ENCODE results near the gene OR52B6.
A peak's percentile ranks its signal among the peaks of the same experiment; 100 is the strongest.
"Not testable (repeated sequence)": the region's sequence is repeated elsewhere in the genome, so short reads cannot be mapped to it uniquely, and the experiment has no call there.

Gene OR52B6

DNA sequence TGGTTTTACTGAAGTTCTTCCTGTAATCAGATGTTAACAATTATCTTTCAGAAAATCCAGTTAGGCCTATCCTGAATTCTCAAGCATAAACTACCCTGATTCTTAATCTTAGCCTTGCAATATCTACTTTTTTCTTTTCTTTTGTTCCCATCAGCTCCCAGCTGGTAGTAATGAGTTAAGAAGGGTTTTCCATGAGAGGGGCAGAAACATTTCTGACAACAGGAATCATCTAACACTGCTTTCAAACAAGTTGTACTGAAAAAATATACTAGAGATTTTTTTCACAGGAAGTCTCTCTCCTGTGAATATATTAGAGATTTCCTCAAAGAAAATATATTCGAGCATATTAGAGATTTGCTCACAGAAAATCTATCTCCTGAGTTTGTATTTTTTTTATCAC lies 12.5 kb downstream of the OR52B6 start:
- DNase-seq (ENCODE audit: low read depth in 2 of 3, low spot score in 2 of 3), result no peak

DNA sequence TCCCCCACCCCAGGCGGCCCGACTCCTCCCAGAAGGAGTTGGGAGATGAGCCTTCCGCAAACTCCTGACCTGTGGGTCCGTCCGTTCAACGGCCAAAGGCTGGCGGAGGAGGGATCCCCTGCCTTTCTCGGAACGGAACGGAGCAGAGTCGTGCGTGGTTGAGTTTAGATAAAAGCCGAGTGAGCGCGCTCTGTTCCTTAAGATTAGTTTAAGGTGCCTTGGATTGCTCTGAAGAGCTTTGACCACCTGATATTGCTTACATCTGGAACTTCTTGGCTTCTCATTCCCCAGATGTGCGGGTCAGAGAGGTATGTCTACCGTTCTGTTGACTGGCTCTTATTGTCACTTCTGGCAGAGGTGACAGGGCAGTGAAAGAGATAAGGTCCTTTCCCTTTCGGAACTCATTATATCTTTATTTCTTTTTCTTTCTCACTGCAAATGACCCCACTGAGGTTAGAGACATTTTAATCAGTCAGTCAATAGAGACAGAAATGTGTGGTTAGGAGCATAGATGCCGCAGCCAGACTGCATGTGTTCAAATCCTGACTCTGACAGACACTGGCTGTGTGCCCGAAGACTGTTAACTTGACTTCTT lies 16.0 kb downstream of the OR52B6 start, which contains the start of gene TRIM6:
TRIM6 (plus strand) TSS at position 31 of the 595 bp plus-strand sequence; CDS start at position 292, 261 bp downstream.
- no peak for DNase-seq (ENCODE audit: low read depth in 2 of 3, low spot score in 2 of 3)

DNA sequence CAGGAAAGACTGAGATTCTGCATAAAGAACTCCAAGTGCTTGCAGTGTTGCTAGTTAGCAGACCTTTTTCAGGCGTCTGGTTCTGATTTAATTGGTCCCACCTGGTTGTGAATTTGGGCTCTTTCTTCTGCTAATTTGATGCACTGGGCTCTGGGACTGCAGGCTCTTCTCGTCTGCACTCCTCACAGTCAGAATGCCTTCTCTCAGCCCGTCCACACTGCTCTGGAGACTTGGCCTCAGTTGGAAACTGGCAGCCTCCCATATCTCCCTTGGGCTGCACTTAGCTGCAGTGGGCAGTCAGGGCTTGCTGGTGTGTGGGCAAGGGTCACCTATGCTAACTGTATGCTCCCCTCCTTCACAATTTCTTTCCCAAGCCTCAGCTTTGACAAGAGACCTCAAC lies 17.3 kb downstream of the OR52B6 start:
- no peak for DNase-seq (ENCODE audit: low read depth in 2 of 3, low spot score in 2 of 3)

- DNase-seq (ENCODE audit: low read depth in 2 of 3, low spot score in 2 of 3), result peak in 1 of 3 experiments; percentile 10
Observed at GRCh38 chr11:5600374-5600851, 19.7 kb downstream of the OR52B6 start.

GRCh38 chr11:5602791-5603190 lies 22.1 kb downstream of the OR52B6 start:
- DNase-seq (ENCODE audit: low read depth in 2 of 3, low spot score in 2 of 3), result not testable (repeated sequence)

DNA sequence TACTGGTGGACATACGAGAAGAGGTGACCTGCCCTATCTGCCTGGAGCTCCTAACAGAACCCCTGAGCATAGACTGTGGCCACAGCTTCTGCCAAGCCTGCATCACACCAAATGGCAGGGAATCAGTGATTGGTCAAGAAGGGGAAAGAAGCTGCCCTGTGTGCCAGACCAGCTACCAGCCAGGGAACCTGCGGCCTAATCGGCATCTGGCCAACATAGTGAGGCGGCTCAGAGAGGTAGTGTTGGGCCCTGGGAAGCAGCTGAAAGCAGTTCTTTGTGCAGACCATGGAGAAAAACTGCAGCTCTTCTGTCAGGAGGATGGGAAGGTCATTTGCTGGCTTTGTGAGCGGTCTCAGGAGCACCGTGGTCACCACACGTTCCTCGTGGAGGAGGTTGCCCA lies 22.6 kb downstream of the OR52B6 start:
- no peak for DNase-seq (ENCODE audit: low read depth in 2 of 3, low spot score in 2 of 3)

DNA sequence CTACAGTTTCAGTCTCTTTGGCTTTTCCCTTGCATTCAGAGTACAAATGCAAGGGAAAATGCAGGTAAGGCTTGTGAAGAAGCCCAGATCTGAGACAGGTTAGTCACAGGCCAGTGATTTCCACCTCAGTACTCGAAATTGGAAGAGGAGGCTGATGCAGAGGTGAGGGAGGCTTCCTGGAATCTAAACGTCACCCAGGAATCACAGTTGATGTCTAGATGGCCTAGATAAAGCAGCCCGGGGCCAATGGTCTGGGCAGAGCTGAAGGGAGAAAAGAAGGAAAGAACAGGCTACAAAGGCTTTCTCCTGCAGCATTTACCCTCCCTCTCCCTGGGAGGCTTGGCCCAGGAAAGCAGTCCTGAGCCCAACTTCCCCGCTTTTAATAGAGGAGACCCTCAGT lies 24.2 kb downstream of the OR52B6 start:
- no peak for DNase-seq (ENCODE audit: low read depth in 2 of 3, low spot score in 2 of 3)

GRCh38 chr11:5605849-5606248 lies 25.2 kb downstream of the OR52B6 start:
- DNase-seq (ENCODE audit: low read depth in 2 of 3, low spot score in 2 of 3), result no peak

DNA sequence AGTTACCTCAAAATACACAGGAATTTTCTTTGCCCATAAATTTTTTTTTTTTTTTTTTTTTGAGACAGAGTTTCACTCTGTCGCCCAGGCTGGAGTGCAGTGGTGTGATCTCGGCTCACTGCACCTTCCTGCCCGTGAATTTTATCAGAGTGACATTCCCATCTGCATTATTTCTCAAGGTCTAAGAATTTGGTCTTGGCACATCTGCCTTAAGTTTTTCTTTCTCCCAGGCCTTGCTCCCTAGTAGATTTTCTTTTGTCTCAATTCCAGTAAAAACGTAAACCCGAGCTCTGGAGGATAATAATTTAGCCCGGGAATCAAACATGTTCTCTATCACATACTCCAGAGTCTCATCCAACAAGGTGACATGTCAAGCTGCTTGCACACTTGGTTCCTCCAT lies 28.1 kb downstream of the OR52B6 start:
- DNase-seq (ENCODE audit: low read depth in 2 of 3, low spot score in 2 of 3), result no peak

GRCh38 chr11:5610446-5610845 lies 29.8 kb downstream of the OR52B6 start:
- DNase-seq (ENCODE audit: low read depth in 2 of 3, low spot score in 2 of 3), result no peak

- no peak for DNase-seq (ENCODE audit: low read depth in 2 of 3, low spot score in 2 of 3)
Observed at GRCh38 chr11:5611627-5612026, 30.9 kb downstream of the OR52B6 start.

GRCh38 chr11:5618807-5619206 lies 38.1 kb downstream of the OR52B6 start:
- no peak for DNase-seq (ENCODE audit: low read depth in 2 of 3, low spot score in 2 of 3)

DNA sequence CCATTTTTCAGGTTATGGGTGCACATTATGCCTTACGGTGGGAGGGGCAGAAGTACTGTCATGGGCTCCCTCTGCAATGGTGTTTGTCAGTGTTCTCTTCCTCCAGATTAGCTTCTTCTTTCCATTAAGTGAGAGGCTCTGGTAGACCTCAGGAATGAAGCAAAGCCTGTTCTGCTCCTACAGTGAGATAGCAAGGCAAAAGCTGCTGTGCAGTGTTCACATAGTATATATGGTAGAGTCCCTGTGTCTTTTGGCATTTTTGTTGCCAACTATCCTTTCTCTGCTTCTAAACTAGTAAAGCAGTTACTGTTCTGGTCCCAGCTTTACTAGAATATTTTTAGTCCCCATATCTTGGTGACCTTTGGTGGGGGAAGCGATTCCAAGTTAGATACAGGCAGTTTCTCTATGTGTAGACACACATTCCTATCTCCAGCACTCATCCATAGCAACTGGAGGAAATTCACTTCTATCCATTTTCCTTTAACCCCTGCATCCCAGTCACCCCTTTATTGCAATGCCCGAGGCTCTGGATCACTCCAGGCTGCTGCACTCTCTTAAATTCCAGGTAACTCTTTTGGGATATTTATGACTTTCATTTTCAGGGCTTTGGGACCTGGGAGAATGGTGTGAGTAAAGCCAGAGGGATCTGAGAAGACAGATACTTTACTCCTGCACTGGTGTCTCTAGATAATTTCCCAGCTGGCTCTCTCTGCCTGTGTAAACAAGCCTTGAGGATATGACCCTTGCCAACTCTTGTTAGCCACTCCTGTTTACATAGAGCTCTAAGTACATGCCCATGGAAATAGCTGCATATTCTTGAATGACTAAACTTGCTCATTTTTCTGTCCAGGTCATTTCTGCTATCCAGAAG lies 40.2 kb downstream of the OR52B6 start:
- no peak for DNase-seq (ENCODE audit: low read depth in 2 of 3, low spot score in 2 of 3)

DNA sequence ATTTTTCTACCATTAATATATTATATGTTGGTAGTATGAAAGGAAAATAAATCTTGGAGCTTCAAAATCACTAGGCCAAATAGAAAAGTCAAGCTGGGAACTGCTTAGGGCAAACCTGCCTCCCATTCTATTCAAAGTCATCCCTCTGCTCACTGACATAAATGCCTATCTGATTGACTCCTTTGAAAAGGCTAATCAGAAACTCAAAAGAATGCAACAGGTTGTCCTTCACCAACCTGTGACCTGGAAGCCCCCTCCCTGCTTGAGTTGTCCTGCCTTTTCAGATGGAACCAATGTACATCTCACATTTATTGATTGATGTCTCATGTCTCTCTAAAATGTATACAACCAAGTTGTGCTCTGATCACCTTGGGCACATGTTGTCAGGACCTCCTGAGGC lies 40.9 kb downstream of the OR52B6 start:
- DNase-seq (ENCODE audit: low read depth in 2 of 3, low spot score in 2 of 3), result no peak

- no peak for DNase-seq (ENCODE audit: low read depth in 2 of 3, low spot score in 2 of 3)
Observed at GRCh38 chr11:5622802-5623201, 42.1 kb downstream of the OR52B6 start.

DNA sequence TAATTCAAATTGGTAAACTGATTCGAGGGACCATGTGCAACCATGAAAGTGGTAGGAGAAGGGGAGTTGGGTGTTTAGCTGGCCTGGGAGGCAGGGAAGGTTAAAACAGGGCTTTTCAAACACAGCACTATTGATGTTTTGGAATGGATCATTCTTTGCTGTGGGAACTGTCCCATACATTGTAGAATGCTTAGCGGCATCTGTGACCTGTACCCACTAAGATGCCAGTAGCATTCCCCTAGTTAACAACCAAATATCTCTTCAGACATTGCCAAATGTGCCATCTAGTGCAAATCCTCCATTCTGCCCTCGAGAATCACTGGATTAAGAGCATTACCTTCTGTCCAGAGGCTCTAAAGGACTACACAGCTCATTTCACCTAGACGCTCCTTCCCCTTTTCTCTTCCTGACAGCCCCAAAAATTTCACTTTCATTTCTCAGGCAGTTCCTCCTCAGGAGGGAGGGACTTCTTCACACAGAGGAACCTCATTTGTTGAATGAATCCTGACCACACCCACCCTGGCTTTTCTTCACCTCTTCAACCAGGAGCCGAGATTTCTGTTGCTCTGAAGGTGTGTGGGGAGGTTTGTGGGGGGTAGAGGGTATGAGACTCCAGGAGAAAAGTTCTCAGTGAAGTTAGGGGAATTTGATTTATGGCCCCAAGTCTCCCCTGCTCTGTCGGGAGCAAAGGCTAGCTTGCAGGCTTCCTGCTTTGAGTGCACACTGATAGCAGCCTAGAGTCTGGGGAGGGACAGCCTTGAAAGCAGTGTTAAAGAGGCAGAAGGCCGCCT lies 44.0 kb downstream of the OR52B6 start, which contains the start of gene TRIM34:
TRIM34 (plus strand) TSS at position 513 of the 791 bp plus-strand sequence. CDS start 7,331 bp downstream, outside the sequence.
- peak in 2 of 3 experiments; percentile 7 to 8 for DNase-seq (ENCODE audit: low read depth in 2 of 3, low spot score in 2 of 3)

- DNase-seq (ENCODE audit: low read depth in 2 of 3, low spot score in 2 of 3), result no peak
Observed at GRCh38 chr11:5625281-5625680, 44.6 kb downstream of the OR52B6 start.

DNA sequence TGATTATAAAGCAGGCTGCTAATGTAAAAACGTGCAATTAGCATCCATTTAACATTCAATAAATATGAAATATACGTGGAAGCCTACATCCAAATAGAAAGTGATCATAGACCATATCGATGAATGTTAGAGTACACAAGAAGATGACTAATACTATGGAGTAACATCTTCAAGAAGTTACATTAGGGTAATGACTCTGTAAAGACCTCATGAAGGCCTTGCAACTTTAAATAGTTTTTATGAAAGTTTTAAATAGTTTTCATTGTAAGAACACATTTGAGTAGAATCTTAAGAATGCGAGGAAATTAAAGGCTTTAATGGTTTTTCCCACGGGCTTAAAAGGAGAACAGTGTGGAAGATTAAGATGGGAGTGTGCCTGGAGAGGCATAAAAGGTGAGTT lies 45.5 kb downstream of the OR52B6 start:
- DNase-seq (ENCODE audit: low read depth in 2 of 3, low spot score in 2 of 3), result no peak

- no peak for DNase-seq (ENCODE audit: low read depth in 2 of 3, low spot score in 2 of 3)
Observed at GRCh38 chr11:5631417-5631816, 50.7 kb downstream of the OR52B6 start.
